OCI-LY1 (cell line): ENCODE data around the gene LDAF1.

Experiments
- EZH2 ChIP-seq: fragments of 200-600 bp; sonication (generic), shearing (Covaris generic); IDR thresholded peaks from 2 replicates; pipeline ENCODE4 v1.8.0; 2017; ENCODE audit warnings: borderline replicate concordance, mixed run types, mild to moderate bottlenecking, antibody characterized with exemption, low read length, moderate library complexity, mixed read lengths
- TF ChIP-seq, protein P1 (sequence below): fragments of 200-600 bp; sonication (generic), shearing (Covaris generic); IDR thresholded peaks from 2 replicates; pipeline ENCODE4 v1.5.1; 2017; ENCODE audit warnings: mild to moderate bottlenecking, antibody characterized with exemption, low read length, moderate library complexity, mixed read lengths

DNA sequence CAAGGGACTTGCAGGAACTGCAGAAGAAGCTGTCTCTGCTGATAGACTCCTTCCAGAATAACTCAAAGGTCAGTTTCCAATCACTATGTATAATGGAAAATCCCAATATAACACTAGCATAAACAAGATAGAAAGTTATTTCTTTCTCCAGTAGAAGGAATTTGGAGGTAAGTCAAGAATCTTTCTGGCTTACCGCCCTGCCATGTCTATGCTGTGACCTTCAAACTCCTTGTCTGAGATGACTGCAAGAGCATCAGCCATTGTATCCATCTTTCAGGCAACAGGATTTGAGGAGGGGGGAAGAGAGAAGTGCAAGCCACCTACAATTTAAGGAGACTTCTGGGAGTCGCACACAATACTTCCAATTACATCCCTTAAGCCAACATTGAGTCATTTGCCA lies 2.7 kb downstream of the LDAF1 start:
- TF ChIP-seq, protein P1, sequence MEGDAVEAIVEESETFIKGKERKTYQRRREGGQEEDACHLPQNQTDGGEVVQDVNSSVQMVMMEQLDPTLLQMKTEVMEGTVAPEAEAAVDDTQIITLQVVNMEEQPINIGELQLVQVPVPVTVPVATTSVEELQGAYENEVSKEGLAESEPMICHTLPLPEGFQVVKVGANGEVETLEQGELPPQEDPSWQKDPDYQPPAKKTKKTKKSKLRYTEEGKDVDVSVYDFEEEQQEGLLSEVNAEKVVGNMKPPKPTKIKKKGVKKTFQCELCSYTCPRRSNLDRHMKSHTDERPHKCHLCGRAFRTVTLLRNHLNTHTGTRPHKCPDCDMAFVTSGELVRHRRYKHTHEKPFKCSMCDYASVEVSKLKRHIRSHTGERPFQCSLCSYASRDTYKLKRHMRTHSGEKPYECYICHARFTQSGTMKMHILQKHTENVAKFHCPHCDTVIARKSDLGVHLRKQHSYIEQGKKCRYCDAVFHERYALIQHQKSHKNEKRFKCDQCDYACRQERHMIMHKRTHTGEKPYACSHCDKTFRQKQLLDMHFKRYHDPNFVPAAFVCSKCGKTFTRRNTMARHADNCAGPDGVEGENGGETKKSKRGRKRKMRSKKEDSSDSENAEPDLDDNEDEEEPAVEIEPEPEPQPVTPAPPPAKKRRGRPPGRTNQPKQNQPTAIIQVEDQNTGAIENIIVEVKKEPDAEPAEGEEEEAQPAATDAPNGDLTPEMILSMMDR: no peak
- TF ChIP-seq EZH2: no peak
